CD4-positive, CD25-positive, alpha-beta regulatory T cell (primary cell): ENCODE measurements around the gene PHF2. TPM values are rescaled to one million over a fixed set of nuclear protein-coding genes. Genes with fewer than 3 reads are reported as not detected.

ENCODE experiments used
- ATAC-seq, 2 donors: fragments of 150-1000 bp; cut with Tn5 transposase; one replicate each; pipeline ENCODE4 v1.10.0; 2021; ENCODE audit warnings: low read depth in 2 of 2, moderate number of reproducible peaks in 2 of 2, moderate library complexity in 1 of 2
- DNase-seq, 3 donors: peaks; one replicate each; pipeline versions ENCODE4 v3.0.0 to v3.0.0-alpha.2; 2012 to 2022; ENCODE audit warnings: mixed read lengths in 1 of 3
- H3K27ac ChIP-seq: one replicate; pipeline ENCODE4 v1.7.0; 2013; ENCODE audit warnings: mild to moderate bottlenecking, low read length; ENCODE audit not compliant: insufficient read depth, poor library complexity, severe bottlenecking
- H3K27me3 ChIP-seq: one replicate; pipeline ENCODE4 v1.7.0; 2013; ENCODE audit warnings: low read length; ENCODE audit not compliant: control insufficient read depth, insufficient read depth
- H3K36me3 ChIP-seq: one replicate; pipeline ENCODE4 v1.7.0; 2013; ENCODE audit warnings: mild to moderate bottlenecking, low read length, moderate library complexity; ENCODE audit not compliant: control insufficient read depth, insufficient read depth
- H3K4me1 ChIP-seq: 2 replicates; pipeline ENCODE4 v1.7.0; 2013; ENCODE audit warnings: mild to moderate bottlenecking, low read length; ENCODE audit not compliant: insufficient read depth, control insufficient read depth, poor library complexity, severe bottlenecking
- H3K4me3 ChIP-seq: one replicate; pipeline ENCODE4 v1.7.0; 2013; ENCODE audit warnings: low read depth, mild to moderate bottlenecking, low read length, moderate library complexity
- H3K9me3 ChIP-seq, 2 experiments: 1 replicate in 1 of 2; 2 replicates in 1 of 2; pipeline ENCODE4 v1.7.0; 2013; ENCODE audit warnings: low read length in 2 of 2, mild to moderate bottlenecking in 1 of 2, moderate library complexity in 1 of 2; ENCODE audit not compliant: control insufficient read depth in 2 of 2
- H3K27ac Mint-ChIP-seq, 3 donors: one replicate each; pipeline ENCODE4 v1.8.0; 2020 to 2022; ENCODE audit warnings: mild to moderate bottlenecking in 3 of 3, mixed read lengths in 3 of 3, moderate library complexity in 2 of 3
- H3K27me3 Mint-ChIP-seq: one replicate; pipeline ENCODE4 v1.8.0; 2022; ENCODE audit warnings: mild to moderate bottlenecking, mixed read lengths
- H3K36me3 Mint-ChIP-seq: one replicate; pipeline ENCODE4 v1.8.0; 2020; ENCODE audit warnings: mixed read lengths
- H3K4me1 Mint-ChIP-seq, 4 donors: one replicate each; pipeline ENCODE4 v1.8.0; 2020 to 2022; ENCODE audit warnings: mixed read lengths in 4 of 4, mild to moderate bottlenecking in 1 of 4
- H3K4me3 Mint-ChIP-seq, 4 donors: one replicate each; pipeline ENCODE4 v1.8.0; 2020 to 2022; ENCODE audit warnings: mild to moderate bottlenecking in 4 of 4, mixed read lengths in 4 of 4, moderate library complexity in 3 of 4
- H3K9me3 Mint-ChIP-seq, 7 donors: one replicate each; pipeline ENCODE4 v1.8.0; 2020 to 2022; ENCODE audit warnings: mixed read lengths in 7 of 7, mild to moderate bottlenecking in 3 of 7, moderate library complexity in 2 of 7
- polyA plus RNA-seq, 4 donors: library from polyadenylated mRNA; unstranded; fragments of 300-500 nt; fragmentation: Illumina TruSeq; gene quantifications; one replicate each; pipeline ENCODE4 v1.2.3, GENCODE V29; 2021
- total RNA-seq: library from RNA; stranded (reverse); gene quantifications from one replicate; pipeline ENCODE4 v1.2.3, GENCODE V29; 2022

The PHF2 gene
- total and polyA plus RNA-seq, 5 donors from 2014 or later = 0.37 to 29.4 (median 1.0) TPM

- H3K27me3 Mint-ChIP-seq = peaks cover 4% of the 10 kb centered on the region
- DNase-seq = no peak
Measured at GRCh38 chr9:93683331-93684134, 107.1 kb downstream of the PHF2 start.

GRCh38 chr9:93684161-93684765 lies 107.9 kb downstream of the PHF2 start:
- H3K4me1 Mint-ChIP-seq = peaks cover 0 to 7% (median under 1%) of the 10 kb centered on the region in 4 donors
- DNase-seq (no peak), ATAC-seq (no peak)
- H3K4me3 Mint-ChIP-seq = no peak overlapping the region
- H3K9me3 Mint-ChIP-seq = peaks cover 0 to 9% (median 0%) of the 10 kb centered on the region in 7 donors
- no peaks in the 10 kb centered on the region for H3K36me3 Mint-ChIP-seq
- H3K27ac ChIP-seq = no peak overlapping the region
- H3K4me3 ChIP-seq = no peak overlapping the region
- H3K27me3 Mint-ChIP-seq = peaks cover 4% of the 10 kb centered on the region
- H3K27me3 ChIP-seq = no peaks in the 10 kb centered on the region
- no peaks in the 10 kb centered on the region for H3K4me1 ChIP-seq
- peaks cover 11 to 13% of the 10 kb centered on the region in 2 experiments for H3K9me3 ChIP-seq
- no peaks in the 10 kb centered on the region for H3K36me3 ChIP-seq
- H3K27ac Mint-ChIP-seq = no peak overlapping the region

More at GRCh38 chr9:93683331-93684134, 107.1 kb downstream of the PHF2 start:
- Histone ChIP-seq H3K36me3 (no peaks in the 10 kb centered on the region), H3K4me1 (no peaks in the 10 kb centered on the region), H3K4me3 (no peak overlapping the region), H3K27me3 (no peaks in the 10 kb centered on the region), H3K9me3 (peaks cover 3 to 8% of the 10 kb centered on the region in 2 experiments), H3K27ac (no peak overlapping the region)
- Mint-ChIP-seq H3K4me1 (peaks cover 0 to 7% (median under 1%) of the 10 kb centered on the region in 4 donors), H3K27ac (peak overlapping the region in 1 of 3 donors; percentile 38), H3K4me3 (no peak overlapping the region), H3K9me3 (peaks cover 0 to 3% (median 0%) of the 10 kb centered on the region in 7 donors), H3K36me3 (no peaks in the 10 kb centered on the region)
- ATAC-seq = no peak

GRCh38 chr9:93684806-93685543 lies 108.6 kb downstream of the PHF2 start:
- Mint-ChIP-seq H3K27me3 (peaks cover 4% of the 10 kb centered on the region), H3K9me3 (peaks cover 0 to 9% (median 0%) of the 10 kb centered on the region in 7 donors), H3K4me1 (peaks cover 0 to 7% (median under 1%) of the 10 kb centered on the region in 4 donors), H3K36me3 (no peaks in the 10 kb centered on the region), H3K4me3 (no peak overlapping the region), H3K27ac (no peak overlapping the region)
- Histone ChIP-seq H3K9me3 (peaks cover 14 to 15% of the 10 kb centered on the region in 2 experiments), H3K4me1 (no peaks in the 10 kb centered on the region), H3K27ac (no peak overlapping the region), H3K27me3 (no peaks in the 10 kb centered on the region), H3K36me3 (no peaks in the 10 kb centered on the region), H3K4me3 (no peak overlapping the region)
- ATAC-seq (no peak), DNase-seq (no peak)

- DNase-seq (no peak), ATAC-seq (no peak)
- Mint-ChIP-seq H3K4me1 (peaks cover 0 to 7% (median under 1%) of the 10 kb centered on the region in 4 donors), H3K4me3 (no peak overlapping the region), H3K27me3 (peaks cover 4% of the 10 kb centered on the region), H3K9me3 (peaks cover 0 to 15% (median 4%) of the 10 kb centered on the region in 7 donors), H3K36me3 (no peaks in the 10 kb centered on the region), H3K27ac (no peak overlapping the region)
- no peak overlapping the region for H3K27ac ChIP-seq
- peaks cover 14 to 20% of the 10 kb centered on the region in 2 experiments for H3K9me3 ChIP-seq
- H3K4me1 ChIP-seq = no peaks in the 10 kb centered on the region
- H3K4me3 ChIP-seq = no peak overlapping the region
- H3K36me3 ChIP-seq = no peaks in the 10 kb centered on the region
- no peaks in the 10 kb centered on the region for H3K27me3 ChIP-seq
Measured at GRCh38 chr9:93686127-93686879, 109.9 kb downstream of the PHF2 start.

GRCh38 chr9:93686880-93687236 lies 110.5 kb downstream of the PHF2 start:
- no peak overlapping the region for H3K4me3 Mint-ChIP-seq
- Histone ChIP-seq H3K9me3 (peaks cover 14 to 20% of the 10 kb centered on the region in 2 experiments), H3K27me3 (no peaks in the 10 kb centered on the region), H3K36me3 (no peaks in the 10 kb centered on the region), H3K4me1 (no peaks in the 10 kb centered on the region), H3K4me3 (no peak overlapping the region), H3K27ac (no peak overlapping the region)
- peaks cover 0 to 15% (median 4%) of the 10 kb centered on the region in 7 donors for H3K9me3 Mint-ChIP-seq
- no peak overlapping the region for H3K27ac Mint-ChIP-seq
- DNase-seq = no peak
- peaks cover 4% of the 10 kb centered on the region for H3K27me3 Mint-ChIP-seq
- H3K4me1 Mint-ChIP-seq = peaks cover 0 to 4% (median under 1%) of the 10 kb centered on the region in 4 donors
- no peak for ATAC-seq
- no peaks in the 10 kb centered on the region for H3K36me3 Mint-ChIP-seq

GRCh38 chr9:93690618-93691017 lies 114.2 kb downstream of the PHF2 start:
- Histone ChIP-seq H3K27ac (no peak overlapping the region), H3K27me3 (peaks cover 4% of the 10 kb centered on the region), H3K9me3 (peaks cover 14 to 20% of the 10 kb centered on the region in 2 experiments), H3K4me1 (no peaks in the 10 kb centered on the region), H3K36me3 (no peaks in the 10 kb centered on the region), H3K4me3 (no peak overlapping the region)
- Mint-ChIP-seq H3K4me1 (no peaks in the 10 kb centered on the region), H3K27me3 (no peaks in the 10 kb centered on the region), H3K4me3 (no peak overlapping the region), H3K9me3 (peaks cover 3 to 15% (median 5%) of the 10 kb centered on the region in 7 donors), H3K36me3 (no peaks in the 10 kb centered on the region), H3K27ac (no peak overlapping the region)
- ATAC-seq = no peak
- no peak for DNase-seq

GRCh38 chr9:93693129-93693528 lies 116.7 kb downstream of the PHF2 start:
- no peak overlapping the region for H3K27ac ChIP-seq
- Mint-ChIP-seq H3K36me3 (no peaks in the 10 kb centered on the region), H3K4me1 (no peaks in the 10 kb centered on the region), H3K4me3 (no peak overlapping the region), H3K9me3 (peaks cover 3 to 14% (median 5%) of the 10 kb centered on the region in 7 donors), H3K27me3 (peaks cover 5% of the 10 kb centered on the region), H3K27ac (no peak overlapping the region)
- H3K4me1 ChIP-seq = no peaks in the 10 kb centered on the region
- ATAC-seq (no peak), DNase-seq (no peak)
- H3K36me3 ChIP-seq = no peaks in the 10 kb centered on the region
- peaks cover 4% of the 10 kb centered on the region for H3K27me3 ChIP-seq
- peaks cover 19 to 20% of the 10 kb centered on the region in 2 experiments for H3K9me3 ChIP-seq
- no peak overlapping the region for H3K4me3 ChIP-seq
